ENCODE data around the gene UBAP2.
"Not testable (repeated sequence)": the region's sequence is repeated elsewhere in the genome, so short reads cannot be mapped to it uniquely, and the experiment has no call there.

Gene UBAP2

DNA sequence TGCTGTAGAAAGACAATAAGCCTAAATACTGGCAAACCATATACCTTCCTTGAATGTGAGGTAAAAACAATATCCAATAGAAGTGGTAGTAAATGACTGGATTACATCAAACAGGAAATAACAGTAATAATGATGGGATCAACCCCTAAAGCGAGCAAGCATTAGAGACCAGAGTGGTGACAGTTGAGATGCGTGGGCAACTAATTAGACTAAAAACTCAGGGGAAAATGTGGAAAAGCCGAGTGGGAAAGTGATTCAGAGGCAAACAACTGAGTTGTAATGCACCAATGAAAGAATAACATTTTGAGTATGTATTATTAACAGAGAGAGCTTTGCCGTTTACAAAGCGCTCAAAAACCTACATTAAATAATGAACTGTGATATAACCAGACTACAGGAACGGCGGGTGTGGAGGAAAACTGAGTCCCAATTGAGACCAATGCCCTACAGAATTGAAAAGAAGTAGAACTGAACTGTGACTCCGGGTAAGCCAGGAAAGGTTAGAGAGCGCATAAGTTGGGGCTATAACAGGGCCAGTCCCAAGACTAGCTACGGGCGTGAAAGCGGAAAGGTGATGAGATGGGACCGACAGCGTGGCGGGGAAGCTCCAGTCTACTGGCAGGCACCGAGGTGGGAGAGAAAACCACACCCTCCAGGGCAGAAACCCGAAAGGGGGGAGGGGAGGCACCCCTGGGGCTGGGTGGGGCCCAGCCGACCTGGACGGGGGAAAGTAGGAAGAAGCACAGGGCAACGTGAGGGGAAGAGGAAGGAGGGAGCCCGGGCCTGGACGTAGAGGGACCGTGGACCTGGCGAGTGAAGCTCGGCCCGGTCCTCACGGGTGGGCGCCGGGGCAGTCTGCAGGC lies 592 bp downstream of the UBAP2 start:
- no peak for DNase-seq

DNA sequence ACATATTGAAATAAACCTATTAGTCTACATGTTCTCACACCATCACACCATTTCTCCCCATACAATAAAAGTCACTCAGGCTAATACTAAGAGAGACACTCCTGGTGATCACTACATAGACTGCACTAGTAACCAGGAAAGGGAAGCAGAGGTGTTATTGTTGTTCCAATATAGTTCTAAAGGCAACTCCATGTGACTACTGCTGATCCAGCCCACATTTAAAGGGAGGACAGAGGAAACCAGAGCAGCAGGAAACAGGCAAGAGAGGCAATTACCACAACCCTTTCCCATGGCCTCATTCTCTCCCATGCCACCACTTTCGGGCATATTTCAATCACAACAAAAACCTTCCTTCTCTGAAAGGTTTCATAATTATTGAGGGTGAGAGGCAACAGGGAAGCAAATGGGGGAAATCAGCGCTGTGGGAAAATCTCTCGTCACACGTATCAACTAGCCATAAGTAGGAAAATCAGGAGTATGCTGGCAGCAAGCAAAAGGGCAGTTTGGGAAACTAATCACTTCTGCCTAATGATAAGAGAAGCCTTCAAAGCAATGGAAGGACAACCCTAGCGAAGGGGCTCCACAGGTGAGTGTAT lies 1.8 kb downstream of the UBAP2 start:
- DNase-seq, result no peak

DNA sequence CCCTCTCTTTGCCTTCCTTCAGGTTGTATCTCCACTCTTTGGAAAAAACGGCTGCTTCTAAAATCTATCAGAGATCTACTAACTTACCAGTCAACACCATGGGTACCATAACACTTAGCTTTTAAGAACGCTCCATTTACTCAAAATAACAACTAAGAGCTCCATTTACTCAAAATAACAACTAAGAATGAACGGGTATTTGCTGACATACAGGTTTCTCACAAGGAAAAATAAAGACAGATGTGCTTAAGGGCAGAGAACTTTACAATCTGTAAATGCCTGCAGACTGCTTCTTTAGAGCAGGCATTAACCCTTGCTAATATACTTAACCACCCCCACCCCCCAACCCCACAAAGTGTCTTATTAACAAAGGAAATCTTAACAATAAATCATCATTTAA lies 2.8 kb downstream of the UBAP2 start:
- no peak for DNase-seq

DNA sequence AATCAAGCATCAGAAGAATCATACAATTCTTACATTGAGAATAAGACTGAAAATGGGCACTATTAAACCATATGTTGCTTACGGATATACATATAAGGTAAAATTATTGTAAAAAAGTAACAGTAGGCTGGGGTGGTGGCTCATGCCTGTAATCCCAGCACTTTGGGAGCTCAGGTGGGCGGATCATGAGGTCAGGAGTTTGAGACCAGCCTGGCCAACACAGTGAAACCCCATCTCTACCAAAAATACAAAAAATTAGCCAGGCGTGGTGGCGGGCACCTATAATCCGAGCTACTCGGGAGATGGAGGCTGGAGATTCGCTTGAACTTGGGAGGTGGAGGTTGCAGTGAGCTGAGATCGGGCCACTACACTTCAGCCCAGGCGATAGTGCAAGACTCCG lies 6.6 kb downstream of the UBAP2 start:
- DNase-seq, result not testable (repeated sequence)

DNA sequence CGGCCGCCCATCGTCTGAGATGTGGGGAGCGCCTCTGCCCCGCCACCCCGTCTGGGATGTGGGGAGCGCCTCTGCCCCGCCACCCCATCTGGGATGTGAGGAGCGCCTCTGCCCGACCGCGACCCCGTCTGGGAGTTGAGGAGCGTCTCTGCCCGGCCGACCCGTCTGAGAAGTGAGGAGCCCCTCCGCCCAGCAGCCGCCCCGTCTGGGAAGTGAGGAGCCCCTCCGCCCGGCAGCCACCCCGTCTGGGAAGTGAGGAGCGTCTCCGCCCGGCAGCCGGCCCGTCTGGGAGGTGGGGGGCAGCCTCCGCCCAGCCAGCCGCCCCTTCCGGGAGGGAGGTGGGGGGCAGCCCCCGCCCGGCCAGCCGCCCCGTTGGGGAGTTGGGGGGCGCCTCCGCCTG lies 9.8 kb downstream of the UBAP2 start:
- DNase-seq, result not testable (repeated sequence)

DNA sequence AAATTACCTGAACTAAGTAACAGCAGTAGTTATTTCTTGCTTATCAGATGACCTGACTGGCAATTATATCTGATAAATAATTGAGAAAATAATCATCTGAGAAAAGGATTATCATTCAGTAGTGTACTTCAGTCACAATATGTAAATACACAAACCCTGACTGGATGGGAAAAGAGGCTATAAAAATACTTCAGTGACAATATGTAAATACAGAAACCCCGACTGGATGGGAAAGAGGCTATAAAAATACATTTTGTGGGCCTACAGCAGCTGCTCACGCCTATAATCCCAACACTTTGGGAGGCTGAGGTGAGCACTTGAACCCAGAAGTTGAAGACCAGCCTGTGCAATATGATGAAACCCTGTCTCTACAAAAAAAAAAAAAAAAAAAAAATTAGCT lies 11.1 kb downstream of the UBAP2 start:
- no peak for DNase-seq

DNA sequence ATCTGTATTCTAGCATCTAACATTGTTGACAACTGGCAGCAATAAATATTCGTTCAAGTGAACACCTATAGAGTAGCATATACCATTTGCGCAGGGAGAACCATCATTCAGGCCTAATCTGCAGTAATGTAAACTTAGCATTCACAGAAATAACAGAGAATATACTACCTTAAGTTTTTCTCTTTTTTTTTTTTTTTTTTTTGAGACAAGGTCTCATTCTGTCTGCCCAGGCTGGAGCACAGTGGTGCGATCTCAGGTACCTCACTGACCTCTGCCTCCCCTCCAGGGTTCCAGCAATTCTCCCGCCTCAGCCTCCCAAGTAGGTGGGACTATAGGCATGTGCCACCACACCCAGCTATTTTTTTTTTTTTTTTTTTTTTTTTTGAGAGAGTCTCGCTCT lies 12.1 kb downstream of the UBAP2 start:
- DNase-seq, result no peak

DNA sequence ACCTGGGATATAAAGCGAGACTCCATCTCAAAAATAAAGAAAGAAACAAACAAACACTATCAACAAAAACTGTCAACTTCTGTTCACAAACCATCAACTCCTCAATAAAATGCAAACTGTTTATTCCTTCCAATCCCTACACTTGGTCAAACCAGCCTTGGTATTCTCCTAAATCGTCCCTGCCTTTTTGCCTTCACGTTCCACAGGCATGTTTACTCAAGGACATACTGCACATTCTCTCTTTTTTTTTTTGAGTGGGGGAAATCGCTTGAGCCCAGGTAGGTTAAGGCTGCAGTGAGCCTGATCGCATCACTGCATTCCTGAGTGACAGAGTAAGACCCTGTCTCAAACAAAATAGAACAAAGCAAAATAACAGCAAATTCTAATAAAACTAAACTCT lies 13.0 kb downstream of the UBAP2 start:
- DNase-seq, result no peak

DNA sequence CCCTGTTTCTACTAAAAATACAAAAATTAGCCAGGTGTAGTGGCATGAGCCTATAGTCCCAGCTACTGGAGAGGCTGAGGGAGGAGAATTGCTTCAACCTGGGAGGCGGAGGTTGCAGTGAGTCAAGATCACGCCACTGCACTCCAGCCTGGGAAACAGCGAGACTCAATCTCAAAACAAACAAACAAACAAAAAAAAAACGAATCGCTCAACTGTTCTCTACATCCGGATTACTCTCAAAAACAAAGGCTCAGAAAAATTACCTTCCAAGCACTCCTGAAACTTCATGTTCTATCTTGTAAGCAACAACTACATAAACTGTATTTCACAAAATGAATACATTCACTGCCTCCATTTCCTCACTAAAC lies 14.0 kb downstream of the UBAP2 start:
- no peak for DNase-seq

DNA sequence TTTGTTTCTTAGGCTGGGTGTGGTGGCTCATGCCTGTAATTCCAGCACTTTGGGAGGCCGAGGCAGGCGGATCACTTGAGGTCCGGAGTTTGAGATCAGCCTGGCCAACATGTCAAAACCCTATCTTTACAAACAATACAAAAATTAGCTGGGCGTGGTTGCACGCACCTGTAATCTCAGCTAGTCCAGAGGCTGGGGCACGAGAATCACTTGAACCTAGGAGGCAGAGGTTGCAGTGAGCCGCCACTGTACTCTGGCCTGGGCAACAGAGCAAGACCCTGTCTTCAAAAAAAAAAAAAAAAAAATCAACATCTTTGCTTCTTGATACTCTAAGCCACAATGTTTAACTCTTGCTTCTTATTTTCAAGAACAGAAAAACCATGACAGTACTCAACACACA lies 16.1 kb downstream of the UBAP2 start:
- DNase-seq, result no peak

DNA sequence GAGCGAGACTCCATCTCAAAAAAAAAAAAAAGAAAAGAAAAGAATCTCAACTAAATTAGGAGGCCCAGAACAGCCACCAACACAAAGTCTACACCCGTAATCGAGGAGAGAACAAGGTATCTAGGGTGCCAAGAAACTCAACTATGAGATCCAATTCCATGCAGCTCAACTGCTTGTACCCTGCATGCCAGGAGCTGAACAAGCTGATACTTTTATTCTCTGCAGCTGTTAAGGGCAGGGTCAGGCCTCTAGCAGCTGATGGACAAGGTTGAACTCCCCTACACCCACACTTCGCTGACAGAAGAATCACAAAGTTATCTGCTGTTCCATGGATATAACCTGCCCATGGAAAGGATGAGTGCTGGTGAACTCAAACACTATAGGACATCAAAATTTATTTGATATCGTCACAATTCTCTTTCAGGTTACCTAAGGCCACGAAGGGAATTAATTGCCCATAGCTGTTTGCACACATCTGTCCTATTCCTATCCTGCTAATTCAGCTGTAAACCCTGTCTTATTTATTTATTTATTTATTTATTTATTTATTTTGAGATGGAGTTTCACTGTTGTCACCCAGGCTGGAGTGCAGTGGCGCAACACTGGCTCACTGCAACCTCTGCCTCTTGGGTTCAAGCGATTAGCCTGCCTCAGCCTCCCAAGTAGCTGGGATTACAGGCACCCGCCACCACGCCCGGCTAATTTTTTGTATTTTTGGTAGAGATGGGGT lies 20.7 kb downstream of the UBAP2 start:
- DNase-seq, result no peak

DNA sequence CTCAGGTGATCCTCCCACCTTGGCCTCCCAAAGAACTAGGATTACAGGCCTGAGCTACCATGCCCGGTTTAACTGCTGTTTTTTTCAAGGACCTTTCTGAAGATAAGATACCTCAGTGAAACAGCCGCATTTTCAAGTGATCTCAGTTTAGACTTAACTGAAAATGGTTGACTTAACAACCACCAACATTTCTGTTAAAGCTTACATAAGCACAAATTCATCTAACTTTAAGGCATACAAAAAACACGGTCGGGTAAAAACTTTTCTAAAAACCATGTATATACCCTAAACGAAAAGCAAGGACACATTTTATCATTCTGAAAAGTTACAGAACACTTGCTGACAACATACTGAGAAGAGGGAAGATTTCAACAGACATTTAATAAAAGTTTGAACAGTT lies 22.9 kb downstream of the UBAP2 start:
- DNase-seq, result no peak

DNA sequence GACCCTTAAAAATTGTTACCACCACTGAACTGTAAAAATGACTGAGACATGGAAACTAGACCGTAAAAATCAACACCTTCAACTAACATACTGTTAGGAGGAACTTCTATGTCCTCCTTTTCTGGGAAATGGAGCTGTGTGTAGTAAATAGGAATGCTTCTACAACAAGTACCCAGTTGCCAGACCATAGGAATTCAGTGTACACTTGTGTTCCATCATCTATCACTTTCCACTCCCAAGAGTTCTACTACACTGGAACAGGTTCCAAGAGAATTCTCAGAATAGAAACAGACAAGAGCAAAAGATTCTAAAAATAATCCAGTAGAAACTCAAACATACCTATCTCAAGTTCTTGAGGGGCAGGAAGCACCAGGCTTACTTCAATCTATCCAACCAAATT lies 23.6 kb downstream of the UBAP2 start:
- DNase-seq, result no peak

DNA sequence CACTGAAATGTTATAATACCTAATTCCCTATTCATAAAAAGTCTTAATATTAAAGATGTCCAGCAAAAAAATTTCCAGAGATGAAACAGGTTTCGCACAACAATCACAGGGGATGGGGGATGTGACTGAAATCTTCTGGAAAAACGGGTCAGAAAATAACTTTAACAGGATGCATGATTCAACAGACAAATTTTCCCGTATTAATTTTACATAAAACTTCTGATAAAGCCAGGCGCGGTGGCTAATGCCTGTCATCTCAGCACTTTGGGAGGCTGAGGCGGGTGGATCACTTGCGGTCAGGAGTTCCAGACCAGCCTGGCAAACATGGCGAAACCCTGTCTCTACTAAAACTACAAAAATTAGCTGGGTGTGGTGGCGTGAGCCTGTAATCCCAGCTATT lies 24.2 kb downstream of the UBAP2 start:
- DNase-seq, result not testable (repeated sequence)

DNA sequence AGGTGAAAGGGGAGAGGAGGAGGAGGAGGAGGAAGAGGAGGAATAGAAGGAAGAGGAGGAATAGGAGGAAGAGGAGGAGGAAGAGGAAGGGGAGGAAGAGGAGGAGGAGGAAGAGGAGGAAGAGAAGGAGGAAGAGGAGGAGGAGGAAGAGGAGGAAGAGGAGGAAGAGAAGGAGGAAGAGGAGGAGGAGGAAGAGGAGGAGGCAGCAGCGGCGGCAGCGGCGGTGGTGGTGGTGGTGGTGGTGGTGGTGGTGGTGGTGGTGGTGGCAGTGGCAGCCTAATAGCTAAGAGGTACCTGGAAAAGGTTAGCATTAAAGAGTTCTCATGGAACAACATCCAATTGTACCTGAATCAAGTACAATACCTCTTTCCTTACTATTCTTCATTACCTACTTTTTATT lies 32.5 kb downstream of the UBAP2 start:
- no peak for DNase-seq

DNA sequence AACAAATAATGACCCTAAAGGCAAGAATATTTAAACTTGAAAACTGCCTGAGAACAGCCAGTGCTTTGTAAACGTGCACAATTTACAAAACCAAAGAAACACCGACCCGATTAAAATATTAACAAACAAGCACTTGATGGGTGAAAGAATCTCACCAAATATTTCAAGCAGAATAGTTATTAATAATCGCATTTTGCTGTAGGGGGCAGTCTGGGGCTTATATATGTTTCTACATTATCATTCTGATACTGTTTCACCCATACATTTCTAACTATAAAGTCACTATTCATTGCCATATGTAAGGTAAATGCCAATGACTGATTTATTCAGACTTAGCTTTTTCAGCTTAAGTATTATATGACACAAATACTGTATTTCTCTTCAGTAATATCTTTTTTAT lies 37.7 kb downstream of the UBAP2 start:
- DNase-seq, result no peak

DNA sequence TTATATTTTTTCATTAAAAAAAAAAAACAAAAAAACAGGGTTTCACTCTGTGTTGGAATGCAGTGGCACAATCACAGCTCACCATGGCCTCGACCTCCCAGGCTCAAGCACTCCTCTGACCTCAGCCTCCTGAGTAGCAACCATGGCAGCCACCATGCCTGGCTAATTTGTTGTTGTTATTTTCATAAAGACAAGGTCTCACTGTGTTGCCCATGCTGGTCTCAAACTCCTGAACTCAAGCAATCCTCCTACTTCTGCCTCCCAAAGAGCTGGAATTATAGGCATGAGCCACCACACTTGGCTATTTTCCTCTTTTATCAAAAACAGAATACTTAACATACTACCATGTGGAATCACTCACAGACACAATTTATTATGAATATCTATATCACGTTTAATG lies 46.7 kb downstream of the UBAP2 start:
- DNase-seq, result no peak

DNA sequence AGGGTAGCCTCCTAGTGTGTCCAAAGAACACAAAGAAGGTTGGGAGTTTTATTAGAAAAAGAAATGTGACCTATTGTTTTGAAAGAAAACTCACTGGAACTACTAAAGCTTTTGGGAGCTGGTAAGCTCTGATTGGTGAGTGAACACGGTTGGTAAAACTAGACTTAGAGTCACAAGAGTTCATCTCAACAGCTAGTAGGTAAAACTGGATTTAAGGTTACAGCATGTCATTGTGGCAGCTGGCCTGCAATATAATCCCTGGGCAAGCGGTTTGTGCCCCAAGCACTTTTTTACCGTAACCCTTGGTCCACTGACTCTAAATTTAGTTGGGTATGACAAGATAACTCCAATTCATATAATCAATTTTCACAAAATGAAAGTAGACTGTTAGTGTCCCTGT lies 47.4 kb downstream of the UBAP2 start:
- DNase-seq, result no peak

DNA sequence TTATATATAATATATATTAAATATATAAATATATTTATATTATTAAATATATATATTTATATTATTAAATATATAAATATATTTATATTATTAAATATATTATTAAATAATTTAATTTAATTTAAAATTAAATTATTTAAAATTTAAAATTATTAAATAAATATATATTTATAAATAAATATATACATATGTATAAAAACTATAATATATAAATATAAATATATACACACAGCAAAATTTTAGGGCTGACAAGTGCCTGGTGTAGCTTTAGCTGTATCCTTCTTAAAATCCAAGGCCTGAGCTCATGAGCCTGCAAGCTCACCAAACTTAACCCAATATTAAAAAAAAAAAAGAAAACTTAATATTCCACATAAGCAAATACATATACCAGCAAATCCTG lies 53.2 kb downstream of the UBAP2 start:
- no peak for DNase-seq

DNA sequence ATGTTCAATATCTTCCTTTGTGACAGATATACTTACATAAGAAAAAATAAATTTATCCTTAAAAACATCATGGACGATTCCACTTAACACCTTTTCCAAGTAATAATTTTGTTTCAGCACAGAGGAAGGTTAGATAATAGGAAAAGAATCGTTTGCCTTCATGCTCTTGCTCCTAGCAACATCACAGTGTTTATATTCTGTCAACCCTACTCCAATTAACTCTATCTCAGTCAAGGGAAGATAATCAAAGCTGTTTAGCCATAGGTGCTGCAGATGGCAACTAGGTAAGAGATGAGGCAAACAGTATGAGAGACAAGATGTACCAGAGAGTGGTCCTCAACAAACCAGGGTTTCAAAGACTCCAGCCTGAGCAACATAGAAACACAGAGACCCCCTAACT lies 55.6 kb downstream of the UBAP2 start:
- no peak for DNase-seq

DNA sequence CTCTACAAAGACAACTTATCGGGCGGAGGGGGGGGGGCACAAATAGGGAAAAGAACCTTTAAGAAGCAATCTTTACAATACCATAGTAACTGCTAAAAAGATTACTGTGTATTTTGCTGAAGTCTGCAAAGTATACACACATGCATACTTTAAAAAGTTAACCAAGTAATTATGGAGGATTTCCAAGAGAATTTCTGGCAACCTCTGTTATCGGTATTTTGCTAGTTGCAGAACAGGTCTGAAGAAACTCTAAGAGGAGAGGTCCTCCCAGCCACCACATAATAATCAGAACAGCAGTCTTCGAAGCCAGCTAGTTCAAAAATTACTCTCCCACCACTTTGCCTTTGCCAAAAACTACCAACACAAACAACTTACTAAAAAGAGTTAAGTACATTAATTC lies 56.1 kb downstream of the UBAP2 start:
- DNase-seq, result no peak

DNA sequence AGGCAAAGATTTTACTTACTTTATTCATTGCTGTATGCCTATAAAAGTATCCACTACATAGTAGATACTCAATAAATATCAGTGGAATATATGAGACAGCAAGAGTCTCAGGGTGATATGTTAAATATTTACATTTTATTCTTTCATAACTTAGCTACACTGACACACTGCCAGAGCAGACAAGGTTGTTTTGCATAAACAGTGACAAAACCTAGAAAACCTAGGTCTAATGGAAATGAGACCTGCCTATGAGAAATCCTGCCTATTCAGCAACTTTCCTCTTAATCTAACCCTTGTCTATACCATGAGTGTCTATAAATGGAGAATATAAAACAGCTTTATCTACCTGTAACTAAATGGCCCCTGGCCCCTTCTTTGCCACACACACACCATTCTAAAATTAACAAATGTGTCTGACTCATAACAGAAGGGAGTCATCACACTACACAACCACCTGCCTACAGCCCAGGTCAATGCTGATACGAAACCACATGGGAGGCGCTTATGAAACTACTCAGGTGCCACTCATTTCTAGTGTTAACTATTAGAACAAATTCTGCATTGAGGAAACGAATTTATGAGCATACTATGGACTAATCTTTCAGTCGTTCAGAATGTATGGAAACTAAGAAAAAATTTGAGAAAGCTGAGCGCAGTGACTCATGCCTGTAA lies 60.3 kb downstream of the UBAP2 start:
- DNase-seq, result no peak

DNA sequence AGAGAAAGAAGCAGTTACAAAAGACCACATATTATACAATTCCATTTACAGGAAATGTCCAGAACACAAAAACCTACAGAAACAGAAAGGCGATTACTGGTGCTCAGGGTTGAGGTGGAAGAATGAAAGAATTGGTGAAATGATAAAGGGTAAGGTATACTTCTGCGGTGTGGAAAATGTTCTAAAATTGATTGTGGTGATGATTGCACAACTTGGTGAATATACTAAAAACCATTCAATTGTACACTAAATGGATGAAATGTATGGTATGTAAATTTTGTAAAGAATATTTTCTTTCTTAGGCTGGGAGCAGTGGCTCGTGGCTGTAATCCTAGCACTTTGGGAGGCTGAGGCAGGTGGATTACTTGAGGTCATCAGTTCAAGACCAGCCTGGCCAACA lies 72.3 kb downstream of the UBAP2 start:
- DNase-seq, result no peak

DNA sequence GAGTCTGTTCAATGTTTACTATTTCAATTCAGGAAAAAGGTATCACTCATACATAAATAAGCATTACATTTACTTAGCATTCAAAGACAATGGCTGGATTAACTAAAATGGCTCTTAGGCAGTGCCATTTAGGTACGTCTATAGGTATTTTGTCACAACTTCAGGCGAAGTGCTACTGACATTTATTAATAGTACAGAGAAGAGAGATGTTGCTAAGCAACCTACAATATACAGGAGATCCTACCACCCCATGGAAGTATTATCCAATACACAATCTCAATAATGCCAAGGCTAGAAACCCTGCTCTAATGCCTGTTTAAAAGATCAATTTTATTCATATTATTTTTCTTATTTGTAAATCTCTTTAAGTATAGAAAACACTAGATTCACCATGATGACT lies 76.0 kb downstream of the UBAP2 start:
- no peak for DNase-seq
